Liver (tissue), 3 donors: ENCODE measurements around the gene ECE1.

Source experiments
- GABPA ChIP-seq, 2 donors: IDR thresholded peaks in 1 of 2; conservative IDR thresholded peaks in 1 of 2; 2 replicates each; pipeline ENCODE4 v1.6.1; 2016; ENCODE audit warnings: antibody characterized with exemption in 2 of 2, mild to moderate bottlenecking in 1 of 2, moderate library complexity in 1 of 2
- TAF1 ChIP-seq: conservative IDR thresholded peaks from 2 replicates; pipeline ENCODE4 v1.6.1; 2016; ENCODE audit warnings: antibody characterized with exemption, mild to moderate bottlenecking
- TF ChIP-seq, protein P1 (sequence below): fragments of 150-350 bp; IDR thresholded peaks from 2 replicates; pipeline ENCODE4 v1.5.1; 2017; ENCODE audit warnings: improper control_type of control experiment, low read depth, low read length; ENCODE audit not compliant: missing input control
- TF ChIP-seq, protein P2 (sequence below): IDR thresholded peaks from 2 replicates; pipeline ENCODE4 v1.6.1; 2016; ENCODE audit warnings: antibody characterized with exemption
- TF ChIP-seq, protein P3 (sequence below): IDR thresholded peaks from 2 replicates; pipeline ENCODE4 v1.6.1; 2016; ENCODE audit warnings: antibody characterized with exemption, mild to moderate bottlenecking
- TF ChIP-seq, protein P4 (sequence below): IDR thresholded peaks from 2 replicates; pipeline ENCODE4 v1.6.1; 2016; ENCODE audit warnings: antibody characterized with exemption
- TF ChIP-seq, protein P5 (sequence below): IDR thresholded peaks from 2 replicates; pipeline ENCODE4 v1.6.1; 2016; ENCODE audit warnings: antibody characterized with exemption
- donor health status: healthy.
- donor health status: healthy.

DNA sequence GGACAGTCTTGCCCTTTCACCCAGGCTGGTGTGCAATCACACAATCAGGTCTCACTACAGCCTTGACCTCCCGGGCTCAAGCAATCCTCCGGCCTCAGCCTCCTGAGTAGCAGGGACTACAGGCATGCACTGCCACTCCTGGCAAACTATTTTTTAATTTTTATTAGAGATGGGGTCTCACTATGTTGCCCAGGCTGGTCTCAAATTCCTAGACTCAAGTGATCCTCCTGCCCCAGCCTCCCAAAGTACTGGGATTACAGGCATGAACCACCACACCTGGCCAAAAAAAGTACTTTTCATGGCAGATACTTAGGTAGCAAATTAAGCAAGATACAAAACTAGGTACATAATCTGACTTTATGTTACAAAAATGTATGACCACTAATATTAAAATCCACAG is 121.8 kb downstream of the ECE1 start:
- TF ChIP-seq, protein P1, sequence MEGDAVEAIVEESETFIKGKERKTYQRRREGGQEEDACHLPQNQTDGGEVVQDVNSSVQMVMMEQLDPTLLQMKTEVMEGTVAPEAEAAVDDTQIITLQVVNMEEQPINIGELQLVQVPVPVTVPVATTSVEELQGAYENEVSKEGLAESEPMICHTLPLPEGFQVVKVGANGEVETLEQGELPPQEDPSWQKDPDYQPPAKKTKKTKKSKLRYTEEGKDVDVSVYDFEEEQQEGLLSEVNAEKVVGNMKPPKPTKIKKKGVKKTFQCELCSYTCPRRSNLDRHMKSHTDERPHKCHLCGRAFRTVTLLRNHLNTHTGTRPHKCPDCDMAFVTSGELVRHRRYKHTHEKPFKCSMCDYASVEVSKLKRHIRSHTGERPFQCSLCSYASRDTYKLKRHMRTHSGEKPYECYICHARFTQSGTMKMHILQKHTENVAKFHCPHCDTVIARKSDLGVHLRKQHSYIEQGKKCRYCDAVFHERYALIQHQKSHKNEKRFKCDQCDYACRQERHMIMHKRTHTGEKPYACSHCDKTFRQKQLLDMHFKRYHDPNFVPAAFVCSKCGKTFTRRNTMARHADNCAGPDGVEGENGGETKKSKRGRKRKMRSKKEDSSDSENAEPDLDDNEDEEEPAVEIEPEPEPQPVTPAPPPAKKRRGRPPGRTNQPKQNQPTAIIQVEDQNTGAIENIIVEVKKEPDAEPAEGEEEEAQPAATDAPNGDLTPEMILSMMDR, result no peak
- TF ChIP-seq, protein P2, sequence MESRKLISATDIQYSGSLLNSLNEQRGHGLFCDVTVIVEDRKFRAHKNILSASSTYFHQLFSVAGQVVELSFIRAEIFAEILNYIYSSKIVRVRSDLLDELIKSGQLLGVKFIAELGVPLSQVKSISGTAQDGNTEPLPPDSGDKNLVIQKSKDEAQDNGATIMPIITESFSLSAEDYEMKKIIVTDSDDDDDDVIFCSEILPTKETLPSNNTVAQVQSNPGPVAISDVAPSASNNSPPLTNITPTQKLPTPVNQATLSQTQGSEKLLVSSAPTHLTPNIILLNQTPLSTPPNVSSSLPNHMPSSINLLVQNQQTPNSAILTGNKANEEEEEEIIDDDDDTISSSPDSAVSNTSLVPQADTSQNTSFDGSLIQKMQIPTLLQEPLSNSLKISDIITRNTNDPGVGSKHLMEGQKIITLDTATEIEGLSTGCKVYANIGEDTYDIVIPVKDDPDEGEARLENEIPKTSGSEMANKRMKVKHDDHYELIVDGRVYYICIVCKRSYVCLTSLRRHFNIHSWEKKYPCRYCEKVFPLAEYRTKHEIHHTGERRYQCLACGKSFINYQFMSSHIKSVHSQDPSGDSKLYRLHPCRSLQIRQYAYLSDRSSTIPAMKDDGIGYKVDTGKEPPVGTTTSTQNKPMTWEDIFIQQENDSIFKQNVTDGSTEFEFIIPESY, result no peak
- TF ChIP-seq, protein P3, sequence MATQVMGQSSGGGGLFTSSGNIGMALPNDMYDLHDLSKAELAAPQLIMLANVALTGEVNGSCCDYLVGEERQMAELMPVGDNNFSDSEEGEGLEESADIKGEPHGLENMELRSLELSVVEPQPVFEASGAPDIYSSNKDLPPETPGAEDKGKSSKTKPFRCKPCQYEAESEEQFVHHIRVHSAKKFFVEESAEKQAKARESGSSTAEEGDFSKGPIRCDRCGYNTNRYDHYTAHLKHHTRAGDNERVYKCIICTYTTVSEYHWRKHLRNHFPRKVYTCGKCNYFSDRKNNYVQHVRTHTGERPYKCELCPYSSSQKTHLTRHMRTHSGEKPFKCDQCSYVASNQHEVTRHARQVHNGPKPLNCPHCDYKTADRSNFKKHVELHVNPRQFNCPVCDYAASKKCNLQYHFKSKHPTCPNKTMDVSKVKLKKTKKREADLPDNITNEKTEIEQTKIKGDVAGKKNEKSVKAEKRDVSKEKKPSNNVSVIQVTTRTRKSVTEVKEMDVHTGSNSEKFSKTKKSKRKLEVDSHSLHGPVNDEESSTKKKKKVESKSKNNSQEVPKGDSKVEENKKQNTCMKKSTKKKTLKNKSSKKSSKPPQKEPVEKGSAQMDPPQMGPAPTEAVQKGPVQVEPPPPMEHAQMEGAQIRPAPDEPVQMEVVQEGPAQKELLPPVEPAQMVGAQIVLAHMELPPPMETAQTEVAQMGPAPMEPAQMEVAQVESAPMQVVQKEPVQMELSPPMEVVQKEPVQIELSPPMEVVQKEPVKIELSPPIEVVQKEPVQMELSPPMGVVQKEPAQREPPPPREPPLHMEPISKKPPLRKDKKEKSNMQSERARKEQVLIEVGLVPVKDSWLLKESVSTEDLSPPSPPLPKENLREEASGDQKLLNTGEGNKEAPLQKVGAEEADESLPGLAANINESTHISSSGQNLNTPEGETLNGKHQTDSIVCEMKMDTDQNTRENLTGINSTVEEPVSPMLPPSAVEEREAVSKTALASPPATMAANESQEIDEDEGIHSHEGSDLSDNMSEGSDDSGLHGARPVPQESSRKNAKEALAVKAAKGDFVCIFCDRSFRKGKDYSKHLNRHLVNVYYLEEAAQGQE, result no peak
- TF ChIP-seq, protein P4, sequence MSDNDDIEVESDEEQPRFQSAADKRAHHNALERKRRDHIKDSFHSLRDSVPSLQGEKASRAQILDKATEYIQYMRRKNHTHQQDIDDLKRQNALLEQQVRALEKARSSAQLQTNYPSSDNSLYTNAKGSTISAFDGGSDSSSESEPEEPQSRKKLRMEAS, result no peak
- TF ChIP-seq, protein P5, sequence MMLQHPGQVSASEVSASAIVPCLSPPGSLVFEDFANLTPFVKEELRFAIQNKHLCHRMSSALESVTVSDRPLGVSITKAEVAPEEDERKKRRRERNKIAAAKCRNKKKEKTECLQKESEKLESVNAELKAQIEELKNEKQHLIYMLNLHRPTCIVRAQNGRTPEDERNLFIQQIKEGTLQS, result no peak
- TF ChIP-seq TAF1 (no peak), GABPA (IDR thresholded peaks at IDR 0.05 in 1 of 2, conservative IDR thresholded peaks at IDR 0.05 in 1 of 2) (no peak)
